Measurements from ENCODE around the gene PRLHR.
A peak's percentile ranks its signal among the peaks of the same experiment; 100 is the strongest.

Gene PRLHR

DNA sequence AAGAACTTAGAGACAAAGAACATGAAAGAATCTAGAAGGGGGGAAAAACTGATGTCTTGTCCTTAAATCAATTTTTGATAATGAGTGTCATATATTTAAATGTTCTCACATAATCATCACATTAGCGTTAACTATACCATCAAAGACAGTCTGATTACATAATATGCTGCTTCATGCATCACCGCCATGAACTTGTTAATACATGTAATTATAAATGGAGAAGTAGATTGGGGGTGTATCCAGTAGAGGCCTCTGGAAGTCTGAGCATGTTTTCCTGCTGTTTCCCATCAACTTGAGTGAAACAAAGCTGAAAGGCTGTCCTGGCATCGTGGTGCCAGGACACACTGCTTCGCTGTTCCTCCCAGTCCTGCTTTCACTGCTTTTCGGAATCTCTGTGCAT lies 48.2 kb downstream of the PRLHR start:
- TF ChIP-seq POLR2A (IDR thresholded peaks at IDR 0.05; ENCODE audit: low read depth, low read length) (no peak), POU2F2 (IDR thresholded peaks at IDR 0.05; ENCODE audit: low read depth, low read length) (no peak), SPI1 (IDR thresholded peaks at IDR 0.05; ENCODE audit: low read depth, low read length) (no peak), PAX5 (IDR thresholded peaks at IDR 0.05; ENCODE audit: insufficient read depth, low read length, severe bottlenecking) (no peak), POLR2AphosphoS5 (IDR thresholded peaks at IDR 0.05; ENCODE audit: low read depth, low read length) (no peak), TAF1 (IDR thresholded peaks at IDR 0.05; ENCODE audit: low read depth, low read length) (no peak)
- no peak for DNase-seq (ENCODE audit: insufficient read length, low spot score)
- no peak for FAIRE-seq

DNA sequence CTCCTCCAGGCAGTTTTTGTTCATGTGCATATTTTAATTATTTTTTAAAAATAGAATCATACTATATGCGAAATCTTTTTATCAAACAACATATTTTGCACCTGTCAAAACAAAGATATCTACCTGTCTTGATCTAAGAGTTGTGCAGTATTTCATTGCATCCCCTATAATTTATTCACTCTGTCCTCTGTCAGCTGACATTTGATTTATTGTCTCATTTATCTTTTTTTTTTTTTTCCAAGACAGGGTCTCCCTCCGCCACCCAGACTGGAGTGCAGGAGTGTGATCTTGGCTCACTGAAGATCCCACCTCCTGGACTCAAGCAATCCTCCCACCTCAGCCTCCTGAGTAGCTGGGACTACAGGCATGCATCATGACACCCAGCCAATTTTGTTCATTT lies 49.0 kb downstream of the PRLHR start:
- DNase-seq (ENCODE audit: insufficient read length, low spot score) (no peak), FAIRE-seq (no peak)
- TF ChIP-seq POLR2AphosphoS5 (IDR thresholded peaks at IDR 0.05; ENCODE audit: low read depth, low read length) (no peak), PAX5 (IDR thresholded peaks at IDR 0.05; ENCODE audit: insufficient read depth, low read length, severe bottlenecking) (no peak), SPI1 (IDR thresholded peaks at IDR 0.05; ENCODE audit: low read depth, low read length) (no peak), POU2F2 (IDR thresholded peaks at IDR 0.05; ENCODE audit: low read depth, low read length) (no peak), TAF1 (IDR thresholded peaks at IDR 0.05; ENCODE audit: low read depth, low read length) (no peak), POLR2A (IDR thresholded peaks at IDR 0.05; ENCODE audit: low read depth, low read length) (no peak)

DNA sequence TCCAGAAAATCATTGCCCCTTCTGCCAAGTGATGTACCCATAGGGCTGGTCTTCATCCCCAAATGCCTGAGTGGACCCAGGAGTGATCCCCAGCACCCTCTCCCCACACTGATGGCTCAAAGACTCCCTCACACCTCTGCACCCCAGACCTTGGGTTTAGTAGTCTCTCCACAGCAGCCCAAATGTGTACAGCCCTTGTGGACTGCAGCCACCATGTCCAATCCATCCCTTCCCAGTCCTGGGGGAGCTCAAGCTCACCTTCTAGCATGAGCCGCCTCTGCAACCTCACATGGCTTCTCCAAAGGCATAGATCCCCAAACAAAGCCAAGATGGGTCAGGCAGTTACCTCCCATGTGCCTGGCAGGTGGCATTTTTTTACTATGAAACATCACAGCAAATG lies 50.1 kb downstream of the PRLHR start:
- FAIRE-seq (no peak), DNase-seq (ENCODE audit: insufficient read length, low spot score) (no peak)

GRCh38 chr10:118544401-118544948 lies 51.0 kb downstream of the PRLHR start:
- no peak for FAIRE-seq
- no peak for TF ChIP-seq POLR2AphosphoS5 (IDR thresholded peaks at IDR 0.05; ENCODE audit: low read depth, low read length)
- no peak for TF ChIP-seq TAF1 (IDR thresholded peaks at IDR 0.05; ENCODE audit: low read depth, low read length)
- TF ChIP-seq POU2F2 (IDR thresholded peaks at IDR 0.05; ENCODE audit: low read depth, low read length): no peak
- no peak for TF ChIP-seq POLR2A (IDR thresholded peaks at IDR 0.05; ENCODE audit: low read depth, low read length)
- no peak for TF ChIP-seq PAX5 (IDR thresholded peaks at IDR 0.05; ENCODE audit: insufficient read depth, low read length, severe bottlenecking)
- no peak for TF ChIP-seq SPI1 (IDR thresholded peaks at IDR 0.05; ENCODE audit: low read depth, low read length)
- no peak for DNase-seq (ENCODE audit: insufficient read length, low spot score)

More for the DNA sequence above, 50.1 kb downstream of the PRLHR start:
- TF ChIP-seq POLR2A (IDR thresholded peaks at IDR 0.05; ENCODE audit: low read depth, low read length): no peak

- no peak for FAIRE-seq
- TF ChIP-seq PAX5 (IDR thresholded peaks at IDR 0.05; ENCODE audit: insufficient read depth, low read length, severe bottlenecking): no peak
- TF ChIP-seq TAF1 (IDR thresholded peaks at IDR 0.05; ENCODE audit: low read depth, low read length): no peak
- TF ChIP-seq POU2F2 (IDR thresholded peaks at IDR 0.05; ENCODE audit: low read depth, low read length): no peak
- no peak for TF ChIP-seq POLR2A (IDR thresholded peaks at IDR 0.05; ENCODE audit: low read depth, low read length)
- TF ChIP-seq SPI1 (IDR thresholded peaks at IDR 0.05; ENCODE audit: low read depth, low read length): no peak
- TF ChIP-seq POLR2AphosphoS5 (IDR thresholded peaks at IDR 0.05; ENCODE audit: low read depth, low read length): no peak
- peak; percentile 26 for DNase-seq (ENCODE audit: insufficient read length, low spot score)
Observed at GRCh38 chr10:118543714-118544400, 51.6 kb downstream of the PRLHR start.

DNA sequence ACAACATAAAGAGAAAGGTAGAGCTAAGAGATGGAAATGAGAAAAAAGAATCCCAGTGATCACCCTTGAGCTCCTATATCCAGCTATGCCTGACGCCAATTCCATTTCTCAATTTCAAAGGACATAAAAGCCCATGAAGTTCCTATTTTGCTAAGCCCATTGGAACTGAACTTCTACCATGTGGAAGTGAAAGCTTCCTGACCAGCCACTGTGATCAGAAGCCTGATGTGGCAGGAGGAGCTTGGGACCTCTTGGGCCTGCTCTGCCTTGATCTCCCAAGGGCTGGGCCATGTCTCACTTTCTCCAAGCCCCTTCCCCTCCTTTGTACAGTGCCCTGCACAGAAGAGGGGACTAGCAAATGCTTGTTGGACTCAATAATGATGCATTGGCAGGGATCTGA lies 52.7 kb downstream of the PRLHR start:
- TF ChIP-seq TAF1 (IDR thresholded peaks at IDR 0.05; ENCODE audit: low read depth, low read length): no peak
- TF ChIP-seq POLR2A (IDR thresholded peaks at IDR 0.05; ENCODE audit: low read depth, low read length): no peak
- no peak for TF ChIP-seq PAX5 (IDR thresholded peaks at IDR 0.05; ENCODE audit: insufficient read depth, low read length, severe bottlenecking)
- TF ChIP-seq POU2F2 (IDR thresholded peaks at IDR 0.05; ENCODE audit: low read depth, low read length): no peak
- TF ChIP-seq SPI1 (IDR thresholded peaks at IDR 0.05; ENCODE audit: low read depth, low read length): no peak
- no peak for TF ChIP-seq POLR2AphosphoS5 (IDR thresholded peaks at IDR 0.05; ENCODE audit: low read depth, low read length)
- FAIRE-seq (no peak), DNase-seq (ENCODE audit: insufficient read length, low spot score) (no peak)

- no peak for DNase-seq (ENCODE audit: insufficient read length, low spot score)
- no peak for FAIRE-seq
- TF ChIP-seq POLR2AphosphoS5 (IDR thresholded peaks at IDR 0.05; ENCODE audit: low read depth, low read length): no peak
- no peak for TF ChIP-seq SPI1 (IDR thresholded peaks at IDR 0.05; ENCODE audit: low read depth, low read length)
- no peak for TF ChIP-seq TAF1 (IDR thresholded peaks at IDR 0.05; ENCODE audit: low read depth, low read length)
- no peak for TF ChIP-seq PAX5 (IDR thresholded peaks at IDR 0.05; ENCODE audit: insufficient read depth, low read length, severe bottlenecking)
- no peak for TF ChIP-seq POLR2A (IDR thresholded peaks at IDR 0.05; ENCODE audit: low read depth, low read length)
- no peak for TF ChIP-seq POU2F2 (IDR thresholded peaks at IDR 0.05; ENCODE audit: low read depth, low read length)
Observed at GRCh38 chr10:118542205-118542604, 53.2 kb downstream of the PRLHR start.

- no peak for DNase-seq (ENCODE audit: insufficient read length, low spot score)
- no peak for FAIRE-seq
- TF ChIP-seq PAX5 (IDR thresholded peaks at IDR 0.05; ENCODE audit: insufficient read depth, low read length, severe bottlenecking) (no peak), POLR2A (IDR thresholded peaks at IDR 0.05; ENCODE audit: low read depth, low read length) (no peak), SPI1 (IDR thresholded peaks at IDR 0.05; ENCODE audit: low read depth, low read length) (no peak), TAF1 (IDR thresholded peaks at IDR 0.05; ENCODE audit: low read depth, low read length) (no peak), POU2F2 (IDR thresholded peaks at IDR 0.05; ENCODE audit: low read depth, low read length) (no peak), POLR2AphosphoS5 (IDR thresholded peaks at IDR 0.05; ENCODE audit: low read depth, low read length) (no peak)
Observed at GRCh38 chr10:118541718-118542117, 53.7 kb downstream of the PRLHR start.
